ENCODE data around the gene ARHGAP26. TPM values are rescaled to one million over a fixed set of nuclear protein-coding genes. Genes with fewer than 3 reads are reported as not detected.
"Not testable (repeated sequence)": the region's sequence is repeated elsewhere in the genome, so short reads cannot be mapped to it uniquely, and the experiment has no call there.

The ARHGAP26 gene
- total RNA-seq, 2 donors from 2014 or later, result 24.0 to 24.3 TPM

- not testable (repeated sequence) for DNase-seq; H3K27me3 Mint-ChIP-seq (ENCODE audit: low read depth); ATAC-seq (replicated peaks in 1 of 2); H3K4me3 Mint-ChIP-seq; H3K27ac Mint-ChIP-seq; H3K9me3 Mint-ChIP-seq
- peaks cover 3 to 12% of the 10 kb centered on the region in 2 donors for H3K36me3 Mint-ChIP-seq (ENCODE audit: insufficient read depth in 2 of 2)
- peaks cover 21% of the 10 kb centered on the region for H3K4me1 Mint-ChIP-seq (ENCODE audit: low read depth)
Measured at GRCh38 chr5:143203301-143203956, 433.3 kb downstream of the ARHGAP26 start.

- DNase-seq (no peak), ATAC-seq (replicated peaks in 1 of 2) (no peak)
- peaks cover 4 to 11% of the 10 kb centered on the region in 2 donors for H3K36me3 Mint-ChIP-seq (ENCODE audit: insufficient read depth in 2 of 2)
- no peak overlapping the region for H3K4me3 Mint-ChIP-seq
- peaks cover 21% of the 10 kb centered on the region for H3K4me1 Mint-ChIP-seq (ENCODE audit: low read depth)
- H3K27ac Mint-ChIP-seq, result no peak overlapping the region
- H3K27me3 Mint-ChIP-seq (ENCODE audit: low read depth), result no peaks in the 10 kb centered on the region
- H3K9me3 Mint-ChIP-seq, result peaks cover 2 to 6% of the 10 kb centered on the region in 2 donors
Measured at GRCh38 chr5:143204474-143205246, 434.5 kb downstream of the ARHGAP26 start.

GRCh38 chr5:143205386-143205785, 435.2 kb downstream of the ARHGAP26 start:
- ATAC-seq (replicated peaks in 1 of 2) (no peak), DNase-seq (no peak)
- H3K4me1 Mint-ChIP-seq (ENCODE audit: low read depth), result peaks cover 21% of the 10 kb centered on the region
- peaks cover 2 to 6% of the 10 kb centered on the region in 2 donors for H3K9me3 Mint-ChIP-seq
- H3K4me3 Mint-ChIP-seq, result peak overlapping the region in 1 of 2 donors; percentile 26
- H3K36me3 Mint-ChIP-seq (ENCODE audit: insufficient read depth in 2 of 2), result peaks cover 5 to 9% of the 10 kb centered on the region in 2 donors
- no peaks in the 10 kb centered on the region for H3K27me3 Mint-ChIP-seq (ENCODE audit: low read depth)
- peak overlapping the region; percentile 11 for H3K27ac Mint-ChIP-seq

- DNase-seq (no peak), ATAC-seq (replicated peaks in 1 of 2) (no peak)
- no peak overlapping the region for H3K27ac Mint-ChIP-seq
- peaks cover 21% of the 10 kb centered on the region for H3K4me1 Mint-ChIP-seq (ENCODE audit: low read depth)
- H3K27me3 Mint-ChIP-seq (ENCODE audit: low read depth), result no peaks in the 10 kb centered on the region
- H3K36me3 Mint-ChIP-seq (ENCODE audit: insufficient read depth in 2 of 2), result peaks cover 6 to 9% of the 10 kb centered on the region in 2 donors
- peak overlapping the region in 1 of 2 donors; percentile 44 for H3K4me3 Mint-ChIP-seq
- peaks cover 2 to 6% of the 10 kb centered on the region in 2 donors for H3K9me3 Mint-ChIP-seq
Measured at GRCh38 chr5:143205883-143206195, 435.7 kb downstream of the ARHGAP26 start.

GRCh38 chr5:143206196-143207053, 436.2 kb downstream of the ARHGAP26 start:
- peaks cover 2 to 6% of the 10 kb centered on the region in 2 donors for H3K9me3 Mint-ChIP-seq
- ATAC-seq (replicated peaks in 1 of 2), result peak; percentile 67 to 71
- H3K4me1 Mint-ChIP-seq (ENCODE audit: low read depth), result peaks cover 21% of the 10 kb centered on the region
- no peaks in the 10 kb centered on the region for H3K27me3 Mint-ChIP-seq (ENCODE audit: low read depth)
- DNase-seq, result no peak
- peak overlapping the region in 1 of 2 donors; percentile 44 for H3K4me3 Mint-ChIP-seq
- H3K36me3 Mint-ChIP-seq (ENCODE audit: insufficient read depth in 2 of 2), result peaks cover 6 to 9% of the 10 kb centered on the region in 2 donors
- peak overlapping the region; percentile 10 for H3K27ac Mint-ChIP-seq

GRCh38 chr5:143207058-143207457, 436.9 kb downstream of the ARHGAP26 start:
- H3K9me3 Mint-ChIP-seq, result peaks cover 2 to 3% of the 10 kb centered on the region in 2 donors
- H3K4me3 Mint-ChIP-seq, result peak overlapping the region in 1 of 2 donors; percentile 44
- DNase-seq (no peak), ATAC-seq (replicated peaks in 1 of 2) (no peak)
- H3K36me3 Mint-ChIP-seq (ENCODE audit: insufficient read depth in 2 of 2), result peaks cover 6% of the 10 kb centered on the region in 2 donors
- H3K27ac Mint-ChIP-seq, result no peak overlapping the region
- no peaks in the 10 kb centered on the region for H3K27me3 Mint-ChIP-seq (ENCODE audit: low read depth)
- H3K4me1 Mint-ChIP-seq (ENCODE audit: low read depth), result peaks cover 21% of the 10 kb centered on the region

- Mint-ChIP-seq H3K9me3 (peaks cover 0 to 2% of the 10 kb centered on the region in 2 donors), H3K36me3 (ENCODE audit: insufficient read depth in 2 of 2) (peaks cover 3 to 6% of the 10 kb centered on the region in 2 donors), H3K4me3 (peak overlapping the region in 1 of 2 donors; percentile 44), H3K4me1 (ENCODE audit: low read depth) (peaks cover 21% of the 10 kb centered on the region), H3K27ac (no peak overlapping the region), H3K27me3 (ENCODE audit: low read depth) (no peaks in the 10 kb centered on the region)
- ATAC-seq (replicated peaks in 1 of 2), result peak; percentile 56
- DNase-seq, result no peak
Measured at GRCh38 chr5:143207563-143208364, 437.6 kb downstream of the ARHGAP26 start.

- DNase-seq (no peak), ATAC-seq (replicated peaks in 1 of 2) (no peak)
- Mint-ChIP-seq H3K36me3 (ENCODE audit: insufficient read depth in 2 of 2) (peaks cover 0 to 4% of the 10 kb centered on the region in 2 donors), H3K27ac (no peak overlapping the region), H3K9me3 (no peaks in the 10 kb centered on the region), H3K4me3 (no peak overlapping the region), H3K27me3 (ENCODE audit: low read depth) (no peaks in the 10 kb centered on the region), H3K4me1 (ENCODE audit: low read depth) (peaks cover 24% of the 10 kb centered on the region)
Measured at GRCh38 chr5:143208365-143208641, 438.1 kb downstream of the ARHGAP26 start.

GRCh38 chr5:143208781-143209510, 438.8 kb downstream of the ARHGAP26 start:
- DNase-seq, result no peak
- no peak overlapping the region for H3K27ac Mint-ChIP-seq
- H3K27me3 Mint-ChIP-seq (ENCODE audit: low read depth), result no peaks in the 10 kb centered on the region
- H3K4me3 Mint-ChIP-seq, result no peak overlapping the region
- no peaks in the 10 kb centered on the region for H3K9me3 Mint-ChIP-seq
- H3K4me1 Mint-ChIP-seq (ENCODE audit: low read depth), result peaks cover 30% of the 10 kb centered on the region
- H3K36me3 Mint-ChIP-seq (ENCODE audit: insufficient read depth in 2 of 2), result peaks cover 0 to 4% of the 10 kb centered on the region in 2 donors
- no peak for ATAC-seq (replicated peaks in 1 of 2)

GRCh38 chr5:143209881-143210395, 439.8 kb downstream of the ARHGAP26 start:
- Mint-ChIP-seq H3K4me3 (no peak overlapping the region), H3K27me3 (ENCODE audit: low read depth) (no peaks in the 10 kb centered on the region), H3K27ac (no peak overlapping the region), H3K4me1 (ENCODE audit: low read depth) (peaks cover 34% of the 10 kb centered on the region), H3K36me3 (ENCODE audit: insufficient read depth in 2 of 2) (peaks cover 0 to 4% of the 10 kb centered on the region in 2 donors), H3K9me3 (no peaks in the 10 kb centered on the region)
- ATAC-seq (replicated peaks in 1 of 2) (no peak), DNase-seq (no peak)

GRCh38 chr5:143210576-143210975, 440.4 kb downstream of the ARHGAP26 start:
- no peak overlapping the region for H3K4me3 Mint-ChIP-seq
- H3K9me3 Mint-ChIP-seq, result no peaks in the 10 kb centered on the region
- H3K27ac Mint-ChIP-seq, result no peak overlapping the region
- DNase-seq (no peak), ATAC-seq (replicated peaks in 1 of 2) (no peak)
- H3K27me3 Mint-ChIP-seq (ENCODE audit: low read depth), result no peaks in the 10 kb centered on the region
- H3K4me1 Mint-ChIP-seq (ENCODE audit: low read depth), result peaks cover 35% of the 10 kb centered on the region
- H3K36me3 Mint-ChIP-seq (ENCODE audit: insufficient read depth in 2 of 2), result peaks cover 0 to 3% of the 10 kb centered on the region in 2 donors

- Mint-ChIP-seq H3K36me3 (ENCODE audit: insufficient read depth in 2 of 2) (peaks cover 4 to 5% of the 10 kb centered on the region in 2 donors), H3K27me3 (ENCODE audit: low read depth) (no peaks in the 10 kb centered on the region), H3K9me3 (no peaks in the 10 kb centered on the region), H3K4me1 (ENCODE audit: low read depth) (peaks cover 37% of the 10 kb centered on the region), H3K27ac (peak overlapping the region; percentile 55), H3K4me3 (no peak overlapping the region)
- ATAC-seq (replicated peaks in 1 of 2) (no peak), DNase-seq (no peak)
Measured at GRCh38 chr5:143212261-143212660, 442.1 kb downstream of the ARHGAP26 start.

Data from activated T-cell treated with anti-CD3 and anti-CD28 coated beads, Interleukin-2, amount 50 U/mL, for 72 hours (primary cell).